Measurements from ENCODE around the gene HOXA9.

DNA sequence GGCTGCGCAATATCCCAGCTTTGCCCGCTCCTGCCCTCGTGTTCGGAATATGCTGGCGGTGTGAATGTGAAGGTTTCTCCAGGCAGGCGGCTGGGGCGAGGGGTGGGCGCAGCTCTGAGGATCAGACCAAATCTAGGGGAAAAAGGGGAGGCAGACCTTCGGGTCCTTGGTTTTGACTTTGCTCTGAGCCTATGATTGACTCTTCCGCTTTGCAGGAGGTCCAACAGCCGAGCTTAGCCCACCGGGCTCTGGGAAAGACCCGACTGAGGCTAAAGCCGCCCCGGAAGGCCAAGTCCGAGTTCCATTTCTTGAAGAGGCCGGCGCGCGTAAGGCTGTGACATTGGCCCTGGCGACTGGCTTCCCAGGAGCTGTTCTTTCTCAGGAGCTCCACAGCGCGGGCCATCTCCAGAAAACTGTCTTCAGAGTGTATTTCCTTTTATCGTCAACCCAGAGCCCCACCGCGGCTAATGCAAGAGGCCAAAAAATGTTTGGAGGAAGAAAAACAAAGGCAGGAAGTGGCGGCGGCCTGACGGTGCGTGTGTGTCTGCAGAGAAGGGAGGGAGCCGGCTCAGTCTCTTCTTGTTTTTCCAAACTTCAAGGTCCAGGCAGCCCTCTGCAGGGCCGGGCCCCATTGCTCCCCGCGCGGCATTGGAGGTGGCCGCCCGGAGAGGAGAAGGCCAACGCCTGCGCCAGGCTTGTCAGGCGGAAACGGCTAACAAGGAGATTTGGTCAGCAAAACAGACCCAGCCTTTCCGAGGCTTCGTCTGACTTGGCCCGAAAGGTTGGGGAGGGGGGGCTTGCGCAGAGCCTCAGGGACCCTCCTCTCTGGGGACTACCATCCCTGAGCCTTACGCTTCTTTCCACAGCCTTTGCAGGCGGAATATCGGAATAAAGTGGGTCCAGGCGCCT is 23.3 kb upstream of the HOXA9 start:
- TF ChIP-seq, protein P1, sequence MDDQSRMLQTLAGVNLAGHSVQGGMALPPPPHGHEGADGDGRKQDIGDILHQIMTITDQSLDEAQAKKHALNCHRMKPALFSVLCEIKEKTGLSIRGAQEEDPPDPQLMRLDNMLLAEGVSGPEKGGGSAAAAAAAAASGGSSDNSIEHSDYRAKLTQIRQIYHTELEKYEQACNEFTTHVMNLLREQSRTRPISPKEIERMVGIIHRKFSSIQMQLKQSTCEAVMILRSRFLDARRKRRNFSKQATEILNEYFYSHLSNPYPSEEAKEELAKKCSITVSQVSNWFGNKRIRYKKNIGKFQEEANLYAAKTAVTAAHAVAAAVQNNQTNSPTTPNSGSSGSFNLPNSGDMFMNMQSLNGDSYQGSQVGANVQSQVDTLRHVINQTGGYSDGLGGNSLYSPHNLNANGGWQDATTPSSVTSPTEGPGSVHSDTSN (CRISPR knock-in tag; IDR thresholded peaks at IDR 0.05): no peak
- no peak for TF ChIP-seq ZFP41 (tag by site-specific recombination; IDR thresholded peaks at IDR 0.05; ENCODE audit: borderline replicate concordance)
- TF ChIP-seq, protein P2, sequence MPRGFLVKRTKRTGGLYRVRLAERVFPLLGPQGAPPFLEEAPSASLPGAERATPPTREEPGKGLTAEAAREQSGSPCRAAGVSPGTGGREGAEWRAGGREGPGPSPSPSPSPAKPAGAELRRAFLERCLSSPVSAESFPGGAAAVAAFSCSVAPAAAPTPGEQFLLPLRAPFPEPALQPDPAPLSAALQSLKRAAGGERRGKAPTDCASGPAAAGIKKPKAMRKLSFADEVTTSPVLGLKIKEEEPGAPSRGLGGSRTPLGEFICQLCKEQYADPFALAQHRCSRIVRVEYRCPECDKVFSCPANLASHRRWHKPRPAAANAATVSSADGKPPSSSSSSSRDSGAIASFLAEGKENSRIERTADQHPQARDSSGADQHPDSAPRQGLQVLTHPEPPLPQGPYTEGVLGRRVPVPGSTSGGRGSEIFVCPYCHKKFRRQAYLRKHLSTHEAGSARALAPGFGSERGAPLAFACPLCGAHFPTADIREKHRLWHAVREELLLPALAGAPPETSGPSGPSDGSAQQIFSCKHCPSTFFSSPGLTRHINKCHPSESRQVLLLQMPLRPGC (tag by site-specific recombination; IDR thresholded peaks at IDR 0.05): no peak
- TF ChIP-seq, protein P3, sequence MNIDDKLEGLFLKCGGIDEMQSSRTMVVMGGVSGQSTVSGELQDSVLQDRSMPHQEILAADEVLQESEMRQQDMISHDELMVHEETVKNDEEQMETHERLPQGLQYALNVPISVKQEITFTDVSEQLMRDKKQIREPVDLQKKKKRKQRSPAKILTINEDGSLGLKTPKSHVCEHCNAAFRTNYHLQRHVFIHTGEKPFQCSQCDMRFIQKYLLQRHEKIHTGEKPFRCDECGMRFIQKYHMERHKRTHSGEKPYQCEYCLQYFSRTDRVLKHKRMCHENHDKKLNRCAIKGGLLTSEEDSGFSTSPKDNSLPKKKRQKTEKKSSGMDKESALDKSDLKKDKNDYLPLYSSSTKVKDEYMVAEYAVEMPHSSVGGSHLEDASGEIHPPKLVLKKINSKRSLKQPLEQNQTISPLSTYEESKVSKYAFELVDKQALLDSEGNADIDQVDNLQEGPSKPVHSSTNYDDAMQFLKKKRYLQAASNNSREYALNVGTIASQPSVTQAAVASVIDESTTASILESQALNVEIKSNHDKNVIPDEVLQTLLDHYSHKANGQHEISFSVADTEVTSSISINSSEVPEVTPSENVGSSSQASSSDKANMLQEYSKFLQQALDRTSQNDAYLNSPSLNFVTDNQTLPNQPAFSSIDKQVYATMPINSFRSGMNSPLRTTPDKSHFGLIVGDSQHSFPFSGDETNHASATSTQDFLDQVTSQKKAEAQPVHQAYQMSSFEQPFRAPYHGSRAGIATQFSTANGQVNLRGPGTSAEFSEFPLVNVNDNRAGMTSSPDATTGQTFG (tag by site-specific recombination; IDR thresholded peaks at IDR 0.05; ENCODE audit: borderline replicate concordance): no peak
- TF ChIP-seq, protein P4, sequence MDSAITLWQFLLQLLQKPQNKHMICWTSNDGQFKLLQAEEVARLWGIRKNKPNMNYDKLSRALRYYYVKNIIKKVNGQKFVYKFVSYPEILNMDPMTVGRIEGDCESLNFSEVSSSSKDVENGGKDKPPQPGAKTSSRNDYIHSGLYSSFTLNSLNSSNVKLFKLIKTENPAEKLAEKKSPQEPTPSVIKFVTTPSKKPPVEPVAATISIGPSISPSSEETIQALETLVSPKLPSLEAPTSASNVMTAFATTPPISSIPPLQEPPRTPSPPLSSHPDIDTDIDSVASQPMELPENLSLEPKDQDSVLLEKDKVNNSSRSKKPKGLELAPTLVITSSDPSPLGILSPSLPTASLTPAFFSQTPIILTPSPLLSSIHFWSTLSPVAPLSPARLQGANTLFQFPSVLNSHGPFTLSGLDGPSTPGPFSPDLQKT (IDR thresholded peaks at IDR 0.05; ENCODE audit: borderline replicate concordance, low read depth, low read length): no peak
